Breast epithelium (tissue), 4 donors: ENCODE data around the gene UGP2. TPM values are rescaled to one million over a fixed set of nuclear protein-coding genes. Genes with fewer than 3 reads are reported as not detected.

ENCODE experiments used
- DNase-seq, 2 donors: peaks; one replicate each; pipeline ENCODE4 v3.0.0-alpha.2; 2019; ENCODE audit warnings: low spot score in 2 of 2
- H3K27ac ChIP-seq, 2 donors: fragments of 200-600 bp; sonication (generic) in 1 of 2; one replicate each; pipeline ENCODE4 v1.5.1; 2016 to 2019; ENCODE audit warnings: mild to moderate bottlenecking in 1 of 2
- H3K27me3 ChIP-seq, 2 donors: fragments of 200-600 bp; sonication (generic) in 1 of 2; one replicate each; pipeline versions ENCODE4 v1.5.1 to v1.6.0; 2017 to 2019; ENCODE audit warnings: control low read depth in 1 of 2, mild to moderate bottlenecking in 1 of 2
- H3K36me3 ChIP-seq: fragments of 200-600 bp; one replicate; pipeline ENCODE4 v1.5.1; 2019
- H3K4me1 ChIP-seq, 2 donors: fragments of 200-600 bp; sonication (generic); one replicate each; pipeline ENCODE4 v1.5.1; 2016 to 2019; ENCODE audit warnings: control low read depth in 1 of 2
- H3K4me3 ChIP-seq, 3 donors: fragments of 200-600 bp; sonication (generic); 1 replicate in 2 of 3; 2 replicates in 1 of 3; pipeline ENCODE4 v1.5.1; 2016 to 2019; ENCODE audit warnings: mild to moderate bottlenecking in 3 of 3, moderate library complexity in 2 of 3
- H3K9me3 ChIP-seq, 2 donors: fragments of 200-600 bp; sonication (generic) in 1 of 2; one replicate each; pipeline ENCODE4 v1.5.1; 2016 to 2019; ENCODE audit warnings: control low read depth in 1 of 2
- CTCF ChIP-seq, 3 donors: fragments of 450-650 bp; IDR thresholded peaks; one replicate each; pipeline ENCODE4 v1.5.1; 2016 to 2017; ENCODE audit warnings: antibody characterized with exemption in 3 of 3, mild to moderate bottlenecking in 3 of 3, moderate library complexity in 3 of 3
- POLR2A ChIP-seq: fragments of 450-650 bp; IDR thresholded peaks from one replicate; pipeline ENCODE4 v1.6.1; 2016; ENCODE audit warnings: antibody characterized with exemption, mild to moderate bottlenecking, moderate library complexity
- POLR2AphosphoS5 ChIP-seq, 3 donors: sonication (generic); formaldehyde crosslinking; IDR thresholded peaks; one replicate each; pipeline ENCODE4 v1.6.1; 2017; ENCODE audit warnings: antibody characterized with exemption in 3 of 3
- intact Hi-C: fragments of 100-400 bp; cut with DNase I; formaldehyde crosslinking; loops from one replicate; pipeline ENCODE4 v1.15.1; 2023; ENCODE audit warnings: low total_unique reads
- total RNA-seq, 3 donors: library from RNA; depleted of rRNA; stranded (reverse); fragments of >200 nt; gene quantifications; one replicate each; pipeline ENCODE4 v1.1.0, GENCODE V29; 2016

UGP2 gene
- total RNA-seq, 3 donors from 2014 or later = 147 to 337 (median 204) TPM

DNA sequence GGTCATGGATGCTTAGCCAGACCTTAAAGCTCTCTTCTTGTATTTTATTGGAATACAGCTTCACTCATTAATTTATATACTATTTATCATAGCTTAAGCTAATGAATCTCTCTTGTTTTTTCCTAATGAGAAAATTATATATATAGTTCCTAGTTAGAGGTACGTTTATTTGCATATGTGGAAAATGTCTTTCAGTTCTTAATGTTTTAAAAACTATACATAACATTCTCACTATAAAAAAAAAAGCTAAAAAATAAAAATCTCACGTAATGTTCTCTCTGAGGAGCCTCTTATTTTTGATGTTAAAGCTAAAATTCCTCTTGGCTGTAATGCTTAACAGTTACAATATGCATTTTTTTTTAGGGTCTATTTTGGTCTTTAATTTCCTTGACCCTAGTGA lies 16.6 kb downstream of the UGP2 start:
- no peak overlapping the region for H3K4me3 ChIP-seq
- H3K9me3 ChIP-seq = no peaks in the 10 kb centered on the region
- DNase-seq = no peak
- no peaks in the 10 kb centered on the region for H3K36me3 ChIP-seq
- no peaks in the 10 kb centered on the region for H3K27me3 ChIP-seq
- no peak for TF ChIP-seq POLR2AphosphoS5 (IDR thresholded peaks at IDR 0.05)
- no peak for TF ChIP-seq POLR2A
- TF ChIP-seq CTCF (IDR thresholded peaks at IDR 0.05) = no peak
- no peaks in the 10 kb centered on the region for H3K4me1 ChIP-seq
- intact Hi-C loops = no loop called here
- no peak overlapping the region for H3K27ac ChIP-seq

DNA sequence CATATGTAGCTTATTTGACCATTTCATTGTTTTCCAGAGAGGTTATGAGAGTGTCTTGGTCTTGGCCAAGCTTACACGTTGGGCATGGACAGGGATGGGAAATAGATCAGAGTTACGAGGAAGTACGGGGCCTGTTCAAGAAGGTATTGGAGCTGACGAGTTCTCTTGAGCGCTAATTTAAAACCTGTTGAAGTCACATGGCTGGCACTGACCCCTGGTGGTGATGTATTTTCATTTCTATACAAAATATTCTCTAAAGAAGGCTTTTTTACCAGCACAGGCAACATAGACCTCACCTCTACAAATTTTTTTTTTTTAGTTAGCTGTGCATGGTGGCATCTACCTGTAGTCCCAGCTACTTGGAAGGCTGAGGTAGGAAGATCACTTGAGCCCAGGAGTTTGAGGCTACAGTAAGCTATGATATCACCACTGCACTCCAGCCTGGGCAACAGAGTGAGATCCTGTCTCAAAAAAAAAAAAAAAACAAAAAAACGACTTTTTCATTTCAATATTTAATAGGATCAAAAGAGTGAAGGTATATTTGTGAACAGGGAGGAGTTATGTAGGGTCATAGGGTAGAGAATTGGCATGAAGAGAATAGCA lies 19.6 kb downstream of the UGP2 start:
- TF ChIP-seq POLR2AphosphoS5 (IDR thresholded peaks at IDR 0.05) (no peak), CTCF (IDR thresholded peaks at IDR 0.05) (peak in 2 of 3 donors; percentile 59 to 60), POLR2A (no peak)
- no peaks in the 10 kb centered on the region for H3K27me3 ChIP-seq
- no peaks in the 10 kb centered on the region for H3K4me1 ChIP-seq
- no peak overlapping the region for H3K4me3 ChIP-seq
- no peak for DNase-seq
- intact Hi-C loops = no loop called here
- no peaks in the 10 kb centered on the region for H3K9me3 ChIP-seq
- H3K36me3 ChIP-seq = no peaks in the 10 kb centered on the region
- H3K27ac ChIP-seq = no peak overlapping the region

DNA sequence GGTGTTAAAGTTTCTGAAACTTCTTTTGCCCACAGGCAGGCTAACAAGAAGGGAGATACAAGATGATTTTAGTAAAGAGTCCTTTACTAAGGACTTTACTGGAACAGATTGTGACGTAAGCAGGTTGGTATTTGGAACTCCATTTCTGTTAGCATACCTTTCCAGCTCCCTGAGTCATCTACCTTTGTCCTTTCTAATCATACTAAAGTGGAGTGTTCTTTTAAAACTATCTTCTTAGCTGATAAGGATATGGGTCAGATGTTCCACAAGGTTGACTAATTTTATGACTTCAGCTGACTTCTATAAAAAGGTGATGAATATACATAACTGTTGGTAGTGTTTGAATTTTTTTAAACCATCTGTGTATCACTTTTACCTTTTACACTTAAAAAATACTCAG lies 21.1 kb downstream of the UGP2 start:
- H3K9me3 ChIP-seq = no peaks in the 10 kb centered on the region
- intact Hi-C loops = no loop called here
- no peaks in the 10 kb centered on the region for H3K36me3 ChIP-seq
- DNase-seq = no peak
- H3K4me1 ChIP-seq = no peaks in the 10 kb centered on the region
- H3K27ac ChIP-seq = peak overlapping the region; percentile 8 to 22
- TF ChIP-seq CTCF (IDR thresholded peaks at IDR 0.05) = no peak
- no peak for TF ChIP-seq POLR2AphosphoS5 (IDR thresholded peaks at IDR 0.05)
- no peak for TF ChIP-seq POLR2A
- no peak overlapping the region for H3K4me3 ChIP-seq
- H3K27me3 ChIP-seq = no peaks in the 10 kb centered on the region

- H3K27ac ChIP-seq = no peak overlapping the region
- TF ChIP-seq CTCF (IDR thresholded peaks at IDR 0.05) (no peak), POLR2A (no peak), POLR2AphosphoS5 (IDR thresholded peaks at IDR 0.05) (no peak)
- no peaks in the 10 kb centered on the region for H3K27me3 ChIP-seq
- H3K4me3 ChIP-seq = no peak overlapping the region
- H3K9me3 ChIP-seq = no peaks in the 10 kb centered on the region
- DNase-seq = no peak
- no peaks in the 10 kb centered on the region for H3K36me3 ChIP-seq
- intact Hi-C loops = no loop called here
- no peaks in the 10 kb centered on the region for H3K4me1 ChIP-seq
Observed at GRCh38 chr2:63863707-63864106, 22.0 kb downstream of the UGP2 start.

DNA sequence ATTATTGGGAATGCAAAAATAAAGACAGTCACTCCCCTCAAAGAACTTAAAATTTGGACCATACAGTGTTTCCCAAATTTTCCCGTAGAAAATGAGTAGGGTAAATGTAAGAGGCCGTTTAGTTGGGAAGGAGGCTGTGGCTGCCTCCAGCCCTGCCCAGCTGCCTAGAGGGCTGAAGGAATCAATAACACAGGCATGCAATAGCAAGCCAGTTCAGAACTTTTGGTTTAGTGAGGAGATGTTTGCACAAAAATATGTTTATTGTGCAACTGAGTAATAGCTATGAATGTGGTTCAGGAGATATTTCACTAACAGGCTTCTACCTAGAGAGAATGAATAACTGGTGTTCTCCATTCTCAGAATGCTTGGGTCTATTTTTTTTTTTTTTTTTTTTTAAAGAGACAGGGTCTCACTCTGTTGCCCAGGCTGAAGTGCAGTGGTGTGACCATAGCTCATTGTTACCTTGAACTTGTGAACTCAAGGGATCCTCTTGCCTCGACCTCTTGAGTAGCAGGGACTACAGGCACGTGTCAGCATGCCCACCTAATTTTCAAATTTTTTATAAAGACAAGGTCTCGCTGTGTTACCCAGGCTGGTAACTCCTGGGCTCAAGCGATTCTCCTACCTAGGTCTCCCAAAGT lies 23.6 kb downstream of the UGP2 start:
- intact Hi-C loops = no loop called here
- DNase-seq = no peak

More for the DNA sequence above, 23.6 kb downstream of the UGP2 start:
- no peak for TF ChIP-seq POLR2A
- no peak for TF ChIP-seq CTCF (IDR thresholded peaks at IDR 0.05)
- no peak for TF ChIP-seq POLR2AphosphoS5 (IDR thresholded peaks at IDR 0.05)
- Histone ChIP-seq H3K27ac (no peak overlapping the region), H3K36me3 (no peaks in the 10 kb centered on the region), H3K27me3 (no peaks in the 10 kb centered on the region), H3K4me3 (no peak overlapping the region), H3K9me3 (no peaks in the 10 kb centered on the region), H3K4me1 (no peaks in the 10 kb centered on the region)
